SU-DHL-6 (cell line): ENCODE measurements around the gene FOXC2.

Experiments used
- H2AFZ ChIP-seq: fragments of 200-600 bp; sonication (generic); 2 replicates; pipeline ENCODE4 v1.6.1; 2014; ENCODE audit warnings: low read depth, mild to moderate bottlenecking, moderate library complexity, mixed read lengths, antibody characterized with exemption, low read length; ENCODE audit not compliant: severe bottlenecking
- H3F3A ChIP-seq: fragments of 200-600 bp; shearing (Covaris generic); 2 replicates; pipeline ENCODE4 v1.6.0; 2016; ENCODE audit warnings: antibody characterized with exemption, mild to moderate bottlenecking; ENCODE audit not compliant: insufficient read depth
- H3K27ac ChIP-seq: fragments of 200-600 bp; sonication (generic); 2 replicates; pipeline ENCODE4 v1.5.1; 2016; ENCODE audit warnings: low read depth, mild to moderate bottlenecking, low read length, moderate library complexity, mixed read lengths
- H3K27me3 ChIP-seq: fragments of 200-600 bp; sonication (generic), shearing (Covaris generic); 2 replicates; pipeline ENCODE4 v1.6.0; 2014; ENCODE audit warnings: mild to moderate bottlenecking, low read length
- H3K36me3 ChIP-seq: fragments of 200-600 bp; sonication (generic); 2 replicates; pipeline ENCODE4 v1.6.1; 2014; ENCODE audit warnings: mild to moderate bottlenecking, low read length, mixed read lengths
- H3K4me2 ChIP-seq: fragments of 300-600, 200-600 bp; shearing (Covaris generic), sonication (generic); 2 replicates; pipeline ENCODE4 v1.6.0; 2014; ENCODE audit warnings: low read length, low read depth, mild to moderate bottlenecking; ENCODE audit not compliant: poor library complexity, severe bottlenecking
- H3K4me3 ChIP-seq: fragments of 200-600 bp; sonication (generic); 2 replicates; pipeline ENCODE4 v1.5.1; 2014; ENCODE audit warnings: antibody characterized with exemption, low read length, mild to moderate bottlenecking, mixed read lengths; ENCODE audit not compliant: insufficient read depth, poor library complexity, severe bottlenecking
- H3K79me2 ChIP-seq: fragments of 200-600 bp; sonication (generic); 2 replicates; pipeline ENCODE4 v1.6.1; 2014; ENCODE audit warnings: mild to moderate bottlenecking, low read length, moderate library complexity; ENCODE audit not compliant: insufficient read depth
- H3K9ac ChIP-seq: fragments of 200-600 bp; sonication (generic); 2 replicates; pipeline ENCODE4 v1.7.0; 2014; ENCODE audit warnings: mild to moderate bottlenecking, low read length
- H3K9me2 ChIP-seq: fragments of 200-600 bp; sonication (generic); replicated peaks from 2 replicates; pipeline ENCODE4 v1.6.1; 2014; ENCODE audit warnings: low read length; ENCODE audit not compliant: insufficient read depth
- H3K9me3 ChIP-seq: fragments of 200-600 bp; sonication (generic); 2 replicates; pipeline ENCODE4 v1.6.1; 2014; ENCODE audit warnings: low read length, mixed read lengths; ENCODE audit not compliant: insufficient read depth
- H4K20me1 ChIP-seq: fragments of 200-600 bp; sonication (generic); 2 replicates; pipeline ENCODE4 v1.6.1; 2014; ENCODE audit warnings: low read depth, mild to moderate bottlenecking, antibody characterized with exemption, low read length, moderate library complexity, mixed read lengths
- CTCF ChIP-seq: fragments of 200-600 bp; sonication (generic); IDR thresholded peaks from one replicate; pipeline ENCODE4 v1.5.1; 2017; ENCODE audit warnings: antibody characterized with exemption, mild to moderate bottlenecking, low read length, moderate library complexity; ENCODE audit not compliant: insufficient read depth, poor library complexity, severe bottlenecking
- EZH2phosphoT487 ChIP-seq: fragments of 200-600 bp; sonication (generic), shearing (Covaris generic); conservative IDR thresholded peaks from 2 replicates; pipeline ENCODE4 v1.6.1; 2018; ENCODE audit warnings: mild to moderate bottlenecking, antibody characterized with exemption, low read length, moderate library complexity, mixed read lengths

The FOXC2 gene

GRCh38 chr16:86610779-86611524 lies 44.3 kb downstream of the FOXC2 start:
- Histone ChIP-seq H3K9me3 (no peaks in the 10 kb centered on the region), H3K79me2 (no peaks in the 10 kb centered on the region), H3F3A (no peaks in the 10 kb centered on the region), H4K20me1 (no peaks in the 10 kb centered on the region), H3K27ac (no peak overlapping the region), H3K27me3 (no peaks in the 10 kb centered on the region), H3K4me2 (no peak overlapping the region), H3K4me3 (no peak overlapping the region), H3K36me3 (no peaks in the 10 kb centered on the region), H3K9ac (no peak overlapping the region), H3K9me2 (no peaks in the 10 kb centered on the region), H2AFZ (no peak overlapping the region)
- TF ChIP-seq CTCF (no peak), EZH2phosphoT487 (no peak)

- no peak overlapping the region for H3K4me2 ChIP-seq
These were observed 44.9 kb downstream of the FOXC2 start for GRCh38 chr16:86611525-86611855.

GRCh38 chr16:86611941-86612340 lies 45.3 kb downstream of the FOXC2 start:
- TF ChIP-seq EZH2phosphoT487 (no peak), CTCF (no peak)
- Histone ChIP-seq H2AFZ (no peak overlapping the region), H3K79me2 (no peaks in the 10 kb centered on the region), H3K4me2 (no peak overlapping the region), H3K9me2 (no peaks in the 10 kb centered on the region), H3K27ac (no peak overlapping the region), H3K4me3 (no peak overlapping the region), H4K20me1 (no peaks in the 10 kb centered on the region), H3K27me3 (no peaks in the 10 kb centered on the region), H3F3A (no peaks in the 10 kb centered on the region), H3K9me3 (no peaks in the 10 kb centered on the region), H3K36me3 (no peaks in the 10 kb centered on the region), H3K9ac (no peak overlapping the region)

More at GRCh38 chr16:86611525-86611855, 44.9 kb downstream of the FOXC2 start:
- no peak overlapping the region for H3K4me3 ChIP-seq
- no peaks in the 10 kb centered on the region for H3K9me2 ChIP-seq
- H3K36me3 ChIP-seq = no peaks in the 10 kb centered on the region
- no peaks in the 10 kb centered on the region for H3K27me3 ChIP-seq
- no peak overlapping the region for H3K9ac ChIP-seq
- H3F3A ChIP-seq = no peaks in the 10 kb centered on the region
- H4K20me1 ChIP-seq = no peaks in the 10 kb centered on the region
- TF ChIP-seq CTCF (no peak), EZH2phosphoT487 (no peak)
- no peaks in the 10 kb centered on the region for H3K79me2 ChIP-seq
- H2AFZ ChIP-seq = no peak overlapping the region
- H3K27ac ChIP-seq = no peak overlapping the region
- no peaks in the 10 kb centered on the region for H3K9me3 ChIP-seq
